ENCODE data around the gene UGT1A8. TPM values are rescaled to one million over a fixed set of nuclear protein-coding genes. Genes with fewer than 3 reads are reported as not detected.
"Not testable (repeated sequence)": the region's sequence is repeated elsewhere in the genome, so short reads cannot be mapped to it uniquely, and the experiment has no call there.

Gene UGT1A8
- total RNA-seq, 2 donors from 2014 or later: 15.9 to 16.8 TPM

DNA sequence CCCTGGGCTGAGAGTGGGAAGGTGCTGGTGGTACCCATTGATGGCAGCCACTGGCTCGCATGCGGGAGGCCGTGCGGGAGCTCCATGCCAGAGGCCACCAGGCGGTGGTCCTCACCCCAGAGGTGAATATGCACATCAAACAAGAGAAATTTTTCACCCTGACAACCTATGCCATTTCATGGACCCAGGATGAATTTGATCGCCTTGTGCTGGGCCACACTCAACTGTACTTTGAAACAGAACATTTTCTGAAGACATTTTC is 129.8 kb downstream of the UGT1A8 start:
- H3K9ac ChIP-seq (ENCODE audit: low read depth in 2 of 2, low read length in 2 of 2): no peak overlapping the region
- H3K9me3 ChIP-seq: no peaks in the 10 kb centered on the region
- DNase-seq: no peak
- no peaks in the 10 kb centered on the region for H3K36me3 ChIP-seq
- no peaks in the 10 kb centered on the region for H3K4me1 ChIP-seq
- no peaks in the 10 kb centered on the region for H3K27me3 ChIP-seq
- no peak overlapping the region for H3K27ac ChIP-seq
- no peak overlapping the region for H3K4me3 ChIP-seq
- intact Hi-C loops (cut with DNase I): no loop called here
- TF ChIP-seq, protein P1, sequence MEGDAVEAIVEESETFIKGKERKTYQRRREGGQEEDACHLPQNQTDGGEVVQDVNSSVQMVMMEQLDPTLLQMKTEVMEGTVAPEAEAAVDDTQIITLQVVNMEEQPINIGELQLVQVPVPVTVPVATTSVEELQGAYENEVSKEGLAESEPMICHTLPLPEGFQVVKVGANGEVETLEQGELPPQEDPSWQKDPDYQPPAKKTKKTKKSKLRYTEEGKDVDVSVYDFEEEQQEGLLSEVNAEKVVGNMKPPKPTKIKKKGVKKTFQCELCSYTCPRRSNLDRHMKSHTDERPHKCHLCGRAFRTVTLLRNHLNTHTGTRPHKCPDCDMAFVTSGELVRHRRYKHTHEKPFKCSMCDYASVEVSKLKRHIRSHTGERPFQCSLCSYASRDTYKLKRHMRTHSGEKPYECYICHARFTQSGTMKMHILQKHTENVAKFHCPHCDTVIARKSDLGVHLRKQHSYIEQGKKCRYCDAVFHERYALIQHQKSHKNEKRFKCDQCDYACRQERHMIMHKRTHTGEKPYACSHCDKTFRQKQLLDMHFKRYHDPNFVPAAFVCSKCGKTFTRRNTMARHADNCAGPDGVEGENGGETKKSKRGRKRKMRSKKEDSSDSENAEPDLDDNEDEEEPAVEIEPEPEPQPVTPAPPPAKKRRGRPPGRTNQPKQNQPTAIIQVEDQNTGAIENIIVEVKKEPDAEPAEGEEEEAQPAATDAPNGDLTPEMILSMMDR (IDR thresholded peaks at IDR 0.05): no peak

DNA sequence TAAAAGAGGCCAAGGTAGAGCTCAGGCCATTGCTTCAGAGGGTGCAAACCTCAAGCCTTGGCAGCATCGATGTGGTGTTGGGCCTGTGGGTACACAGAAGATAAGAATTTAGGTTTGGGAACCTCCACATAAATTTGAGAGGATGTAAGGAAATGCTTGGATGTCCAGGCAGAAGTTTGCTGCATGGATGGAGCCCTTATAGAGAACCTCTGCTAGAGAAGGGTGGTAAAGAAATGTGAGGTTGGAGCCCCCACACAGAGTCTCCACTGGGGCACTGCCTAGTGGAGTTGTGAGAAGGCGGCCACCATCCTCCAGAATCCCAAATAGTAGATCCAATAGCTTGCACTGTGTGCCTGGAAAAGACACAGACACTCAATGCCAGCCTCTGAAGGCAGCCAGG is 133.3 kb downstream of the UGT1A8 start:
- H3K4me3 ChIP-seq; H3K27ac ChIP-seq; H3K9ac ChIP-seq (ENCODE audit: low read depth in 2 of 2, low read length in 2 of 2); H3K36me3 ChIP-seq; H3K9me3 ChIP-seq; intact Hi-C loops (cut with DNase I); DNase-seq; H3K4me1 ChIP-seq; H3K27me3 ChIP-seq: not testable (repeated sequence)

DNA sequence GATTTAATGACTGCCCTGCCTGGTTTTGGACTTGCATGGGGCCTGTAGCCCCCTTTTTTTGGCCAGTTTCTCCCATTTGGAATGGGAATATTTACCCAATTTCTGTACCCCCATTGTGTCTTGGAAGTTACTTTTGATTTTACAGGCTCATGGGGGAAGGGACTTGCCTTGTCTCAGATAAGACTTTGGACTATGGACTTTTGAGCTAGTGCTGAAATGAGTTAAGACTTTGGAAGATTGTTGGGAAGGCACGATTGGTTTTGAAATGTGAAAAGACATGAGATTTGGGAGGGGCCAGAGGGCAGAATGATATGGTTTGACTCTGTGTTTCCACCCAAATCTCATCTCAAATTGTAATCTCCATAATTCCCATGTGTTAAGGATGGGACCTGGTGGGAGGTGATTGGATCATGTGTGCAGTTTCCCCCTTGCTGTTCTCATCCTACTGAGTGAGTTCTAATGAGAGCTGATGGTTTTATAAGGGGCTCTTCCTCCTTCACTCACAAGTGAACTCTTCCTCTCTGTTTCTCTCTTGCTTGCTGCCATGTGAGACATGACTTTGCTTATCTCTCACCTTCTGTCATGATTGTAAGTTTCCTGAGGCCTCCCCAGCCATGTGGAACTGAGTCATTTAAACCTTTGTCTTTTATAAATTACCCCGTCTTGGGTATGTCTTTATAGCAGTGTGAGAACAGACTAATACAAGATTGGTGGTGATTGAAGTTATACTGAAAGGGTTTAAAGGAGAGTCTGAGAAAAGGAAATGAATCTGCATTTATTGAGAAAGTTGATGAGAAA is 134.0 kb downstream of the UGT1A8 start:
- H3K4me3 ChIP-seq; intact Hi-C loops (cut with DNase I); DNase-seq; H3K27me3 ChIP-seq; H3K36me3 ChIP-seq; H3K9me3 ChIP-seq; H3K27ac ChIP-seq; H3K4me1 ChIP-seq; H3K9ac ChIP-seq (ENCODE audit: low read depth in 2 of 2, low read length in 2 of 2): not testable (repeated sequence)

DNA sequence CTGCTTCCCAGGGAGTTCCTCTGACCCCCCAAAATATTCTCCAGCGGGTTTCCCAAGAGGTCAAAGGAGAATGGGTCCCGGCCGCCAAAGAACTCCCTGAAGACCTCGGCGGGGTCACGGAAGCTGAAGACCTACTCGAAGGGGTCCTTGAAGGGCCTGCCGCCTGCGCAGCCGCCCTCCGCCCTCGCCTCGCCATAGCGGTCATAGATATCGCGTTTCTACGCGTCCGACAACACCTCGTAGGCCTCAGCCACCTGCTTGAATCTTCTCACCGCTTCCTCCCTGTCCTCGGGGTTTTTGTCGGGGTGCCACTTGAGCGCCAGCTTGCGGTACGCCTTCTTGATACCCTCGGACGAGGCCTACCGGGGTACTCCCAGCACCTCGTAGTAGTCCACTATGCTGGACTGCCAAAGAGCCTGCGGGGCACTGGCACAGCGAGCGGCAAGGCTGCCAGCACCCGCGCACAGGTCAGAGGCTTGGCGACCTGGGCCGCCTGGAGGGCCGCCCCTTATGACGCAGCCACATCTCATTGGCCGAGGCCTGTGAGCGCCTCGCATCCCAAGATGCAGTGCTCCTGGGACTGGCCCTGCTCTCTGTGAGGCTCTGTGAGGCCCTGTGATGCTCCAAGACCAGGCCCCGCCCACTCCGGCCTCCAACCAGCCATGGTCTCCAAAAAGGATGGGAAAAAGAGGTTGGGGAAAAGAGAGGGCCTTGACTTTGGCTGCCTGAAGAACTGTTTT is 137.6 kb downstream of the UGT1A8 start:
- no peak overlapping the region for H3K27ac ChIP-seq
- no peak for DNase-seq
- no peaks in the 10 kb centered on the region for H3K4me1 ChIP-seq
- no peaks in the 10 kb centered on the region for H3K27me3 ChIP-seq
- H3K9ac ChIP-seq (ENCODE audit: low read depth in 2 of 2, low read length in 2 of 2): no peak overlapping the region
- H3K36me3 ChIP-seq: no peaks in the 10 kb centered on the region
- H3K4me3 ChIP-seq: no peak overlapping the region
- no peaks in the 10 kb centered on the region for H3K9me3 ChIP-seq
- TF ChIP-seq, protein P1 (IDR thresholded peaks at IDR 0.05): no peak
- intact Hi-C loops (cut with DNase I): no loop called here

DNA sequence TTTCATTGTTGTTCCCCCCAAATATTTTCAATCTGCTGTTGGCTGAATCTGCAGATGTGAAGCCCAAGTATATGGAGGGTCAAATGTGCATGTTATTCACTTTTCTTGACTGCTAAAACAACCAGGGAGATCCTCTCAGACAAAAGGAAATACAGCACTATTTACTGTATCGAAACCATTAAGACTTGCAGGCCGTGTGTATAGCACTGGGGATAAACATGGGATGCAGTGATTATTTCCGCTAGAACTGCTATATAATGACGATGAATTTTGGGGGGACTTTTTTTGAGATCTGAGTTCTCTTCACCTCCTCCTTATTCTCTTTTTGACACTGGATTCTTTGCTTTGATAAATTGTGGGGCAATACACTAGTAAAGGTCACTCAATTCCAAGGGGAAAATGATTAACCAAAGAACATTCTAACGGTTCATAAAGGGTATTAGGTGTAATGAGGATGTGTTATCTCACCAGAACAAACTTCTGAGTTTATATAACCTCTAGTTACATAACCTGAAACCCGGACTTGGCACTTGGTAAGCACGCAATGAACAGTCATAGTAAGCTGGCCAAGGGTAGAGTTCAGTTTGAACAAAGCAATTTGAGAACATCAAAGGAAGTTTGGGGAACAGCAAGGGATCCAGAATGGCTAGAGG is 139.1 kb downstream of the UGT1A8 start:
- H3K27ac ChIP-seq: no peak overlapping the region

DNA sequence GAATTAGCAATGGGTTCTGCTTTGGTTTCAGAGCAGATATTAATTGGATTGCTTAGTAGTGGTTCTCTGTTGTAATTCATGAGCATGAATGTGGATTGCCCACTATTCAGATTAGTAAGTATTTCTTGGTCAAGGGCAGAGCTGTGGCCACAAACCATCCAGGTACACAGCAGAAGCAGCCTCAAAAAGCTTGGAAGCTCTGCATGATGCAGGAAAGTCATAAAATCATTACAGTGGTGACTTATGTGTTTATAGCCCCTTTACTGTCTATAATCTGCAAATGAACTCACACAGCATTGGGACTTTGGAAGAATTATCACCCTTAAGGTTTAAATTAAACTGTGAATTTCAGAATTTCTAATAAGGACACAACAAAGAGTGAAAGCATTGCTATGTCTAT is 140.7 kb downstream of the UGT1A8 start:
- Histone ChIP-seq H3K9me3 (no peaks in the 10 kb centered on the region), H3K27me3 (no peaks in the 10 kb centered on the region), H3K4me3 (no peak overlapping the region), H3K9ac (ENCODE audit: low read depth in 2 of 2, low read length in 2 of 2) (no peak overlapping the region), H3K27ac (no peak overlapping the region), H3K4me1 (no peaks in the 10 kb centered on the region), H3K36me3 (no peaks in the 10 kb centered on the region)
- intact Hi-C loops (cut with DNase I): no loop called here
- no peak for DNase-seq
- TF ChIP-seq, protein P1 (IDR thresholded peaks at IDR 0.05): no peak

More for the DNA sequence above, 139.1 kb downstream of the UGT1A8 start:
- TF ChIP-seq, protein P1 (IDR thresholded peaks at IDR 0.05): no peak
- peak; percentile 35 for DNase-seq
- intact Hi-C loops (cut with DNase I): no loop called here
- Histone ChIP-seq H3K27me3 (no peaks in the 10 kb centered on the region), H3K4me1 (no peaks in the 10 kb centered on the region), H3K9ac (ENCODE audit: low read depth in 2 of 2, low read length in 2 of 2) (no peak overlapping the region), H3K4me3 (no peak overlapping the region), H3K9me3 (no peaks in the 10 kb centered on the region), H3K36me3 (no peaks in the 10 kb centered on the region)

Data from colonic mucosa (tissue), 4 donors.